Measurements from ENCODE around the gene NMT1. TPM values are rescaled to one million over a fixed set of nuclear protein-coding genes. Genes with fewer than 3 reads are reported as not detected.

Gene NMT1
- total RNA-seq, 6 experiments from 2014 or later: 50.8 to 76.7 (median 72.0) TPM

GRCh38 chr17:45135978-45136791, 75.1 kb downstream of the NMT1 start:
- ATAC-seq (no peak), DNase-seq (peak; percentile 26 to 63 (median 54))
- Histone ChIP-seq H3K27ac (peak overlapping the region; percentile 85 to 98 (median 89)), H3K4me1 (peaks cover 0 to 36% (median 6%) of the 10 kb centered on the region in 4 donors), H3K36me3 (peaks cover 0 to 10% (median 0%) of the 10 kb centered on the region in 4 donors), H3K4me3 (peak overlapping the region; percentile 72 to 92 (median 79)), H3K9me3 (no peaks in the 10 kb centered on the region), H3K27me3 (no peaks in the 10 kb centered on the region)
- WGBS (ENCODE audit: insufficient coverage, low coverage, low lambda C conversion rate, missing lambda C conversion rate): 17% methylated on average over 10 of the region's 21 CpGs
- no peak for TF ChIP-seq POLR2A (IDR thresholded peaks at IDR 0.05)
- TF ChIP-seq CTCF (IDR thresholded peaks at IDR 0.05): no peak
- intact Hi-C loops (cut with DNase I): loop anchor here in 1 of 2 donors (5.0 kb wide), 1 partner anchor 61 kb away; no protein-coding TSS in a partner anchor

GRCh38 chr17:45136846-45137560, 75.9 kb downstream of the NMT1 start:
- intact Hi-C loops (cut with DNase I): loop anchor here in 1 of 2 donors (5.0 kb wide), 1 partner anchor 60 kb away; no protein-coding TSS in a partner anchor
- DNase-seq: peak; percentile 27 to 54 (median 50)
- Histone ChIP-seq H3K27ac (peak overlapping the region; percentile 83 to 98 (median 89)), H3K36me3 (peaks cover 0 to 15% (median 0%) of the 10 kb centered on the region in 4 donors), H3K4me3 (peak overlapping the region; percentile 18 to 92 (median 79)), H3K9me3 (no peaks in the 10 kb centered on the region), H3K27me3 (no peaks in the 10 kb centered on the region), H3K4me1 (peaks cover 0 to 29% (median 6%) of the 10 kb centered on the region in 4 donors)
- WGBS (ENCODE audit: insufficient coverage, low coverage, low lambda C conversion rate, missing lambda C conversion rate): 83% methylated on average over 1 of the region's 12 CpGs
- no peak for ATAC-seq
- TF ChIP-seq POLR2A (IDR thresholded peaks at IDR 0.05): no peak
- TF ChIP-seq CTCF (IDR thresholded peaks at IDR 0.05): no peak

GRCh38 chr17:45137561-45138305, 76.6 kb downstream of the NMT1 start:
- 40% methylated on average over 9 of the region's 11 CpGs for WGBS (ENCODE audit: insufficient coverage, low coverage, low lambda C conversion rate, missing lambda C conversion rate)
- Histone ChIP-seq H3K9me3 (no peaks in the 10 kb centered on the region), H3K27ac (peak overlapping the region; percentile 83 to 98 (median 89)), H3K4me3 (peak overlapping the region in 2 of 3 donors; percentile 79 to 92), H3K27me3 (no peaks in the 10 kb centered on the region), H3K36me3 (peaks cover 0 to 15% (median 0%) of the 10 kb centered on the region in 4 donors), H3K4me1 (peaks cover 0 to 28% (median 6%) of the 10 kb centered on the region in 4 donors)
- TF ChIP-seq POLR2A (IDR thresholded peaks at IDR 0.05): peak; percentile 39
- TF ChIP-seq CTCF (IDR thresholded peaks at IDR 0.05): no peak
- DNase-seq: peak; percentile 89 to 97 (median 95)
- peak; percentile 63 to 79 (median 72) for ATAC-seq
- intact Hi-C loops (cut with DNase I): loop anchor here in 1 of 2 donors (5.0 kb wide), 1 partner anchor 60 kb away; no protein-coding TSS in a partner anchor

Measured in right lobe of liver (tissue), 6 donors.